Activated T-cell treated with anti-CD3 and anti-CD28 coated beads, Interleukin-2, amount 50 U/mL, for 4 hours (primary cell): Measurements from ENCODE around the gene BTBD9. TPM values are rescaled to one million over a fixed set of nuclear protein-coding genes. Genes with fewer than 3 reads are reported as not detected.
A peak's percentile ranks its signal among the peaks of the same experiment; 100 is the strongest.

Source experiments
- ATAC-seq, 2 donors: fragments of 200-7000 bp; cut with Tn5 transposase; one replicate each; pipeline ENCODE4 v1.10.0; 2021
- DNase-seq: peaks from one replicate; pipeline ENCODE4 v3.0.0-alpha.2; 2020
- H3K27me3 Mint-ChIP-seq: one replicate; pipeline ENCODE4 v1.8.0; 2021; ENCODE audit warnings: low read depth, mixed read lengths
- H3K36me3 Mint-ChIP-seq: one replicate; pipeline ENCODE4 v1.8.0; 2022; ENCODE audit warnings: mixed read lengths; ENCODE audit not compliant: insufficient read depth
- H3K4me1 Mint-ChIP-seq: one replicate; pipeline ENCODE4 v1.8.0; 2021; ENCODE audit warnings: low read depth, mixed read lengths
- H3K4me3 Mint-ChIP-seq: one replicate; pipeline ENCODE4 v1.8.0; 2021; ENCODE audit warnings: mild to moderate bottlenecking, moderate library complexity, mixed read lengths
- H3K9me3 Mint-ChIP-seq: one replicate; pipeline ENCODE4 v1.8.0; 2021; ENCODE audit warnings: mixed read lengths
- total RNA-seq, 3 donors: library from RNA; stranded (reverse); gene quantifications; one replicate each; pipeline ENCODE4 v1.2.1, GENCODE V29; 2021

BTBD9 gene
- total RNA-seq, 3 donors from 2014 or later, result 13.1 to 22.9 (median 15.5) TPM

DNA sequence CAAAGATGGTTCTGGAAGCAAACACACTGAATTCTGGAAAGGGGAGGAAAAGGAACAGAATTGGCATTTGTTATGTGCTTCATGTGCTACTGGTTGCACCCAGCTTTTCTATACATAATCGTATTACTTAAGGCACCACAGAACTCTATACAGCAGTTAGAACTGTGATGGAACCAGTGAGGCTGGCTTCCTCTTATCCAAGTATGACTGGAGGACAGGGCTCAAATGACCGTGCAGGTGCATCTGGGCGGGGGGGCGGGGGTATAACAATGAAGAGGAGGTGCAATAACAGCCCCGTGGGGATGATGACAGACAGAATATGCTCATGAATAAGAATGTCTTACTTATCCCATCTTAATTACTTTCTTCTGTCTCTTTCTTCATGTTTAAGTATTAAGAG is 144.2 kb downstream of the BTBD9 start:
- Mint-ChIP-seq H3K36me3 (peaks cover 5% of the 10 kb centered on the region), H3K9me3 (no peaks in the 10 kb centered on the region), H3K4me1 (peaks cover 11% of the 10 kb centered on the region), H3K27me3 (no peaks in the 10 kb centered on the region), H3K4me3 (no peak overlapping the region)
- DNase-seq, result no peak
- peak; percentile 58 to 71 for ATAC-seq

DNA sequence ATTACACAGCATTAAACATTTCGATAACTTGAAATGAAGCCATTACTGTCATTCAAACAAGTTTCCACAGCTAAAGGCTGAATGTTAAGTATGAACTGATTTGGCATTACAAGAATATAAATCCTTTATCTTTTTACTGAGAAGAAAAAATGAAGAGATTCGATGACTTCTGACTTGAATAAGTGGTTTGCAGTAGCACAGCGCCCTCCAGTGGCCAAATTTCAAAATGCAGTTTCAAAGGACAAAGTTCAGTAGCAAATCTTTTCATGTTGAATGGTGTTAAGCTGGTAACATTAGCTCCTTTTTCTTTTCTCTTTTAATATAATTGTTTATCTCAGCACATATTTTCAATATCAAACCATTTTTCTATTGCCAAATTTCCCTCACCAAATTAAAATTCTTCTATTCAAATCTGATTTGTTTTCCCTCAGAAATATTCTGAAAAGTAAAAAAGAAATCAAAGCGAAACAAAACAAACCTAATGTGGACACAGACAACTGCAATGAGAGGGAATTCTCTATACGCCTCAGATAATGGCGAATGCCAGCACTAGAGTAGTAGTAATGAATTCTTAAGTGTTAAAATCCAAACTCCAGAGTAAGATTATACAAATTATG is 145.7 kb downstream of the BTBD9 start:
- no peak for ATAC-seq
- Mint-ChIP-seq H3K9me3 (no peaks in the 10 kb centered on the region), H3K4me1 (peaks cover 11% of the 10 kb centered on the region), H3K36me3 (peaks cover 9% of the 10 kb centered on the region), H3K27me3 (no peaks in the 10 kb centered on the region), H3K4me3 (no peak overlapping the region)
- DNase-seq, result peak; percentile 78

DNA sequence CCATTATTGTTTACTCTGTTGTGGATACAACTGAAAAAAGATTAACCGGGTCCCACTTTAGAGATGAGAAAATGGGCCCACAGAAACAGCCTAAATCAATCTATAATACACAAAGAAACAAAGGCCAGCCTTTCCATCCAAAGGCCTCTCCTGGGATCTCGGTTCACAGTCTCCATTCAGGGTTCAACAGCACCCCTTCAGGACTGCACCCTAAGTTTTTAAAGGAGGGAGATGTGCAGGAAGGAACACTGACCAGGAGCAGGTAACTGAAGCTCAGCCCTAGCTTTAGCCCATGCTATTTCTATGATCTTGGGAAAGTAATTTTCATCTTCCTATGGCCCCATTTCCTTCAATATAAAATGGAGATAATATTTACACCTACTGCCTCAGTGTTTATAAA is 147.7 kb downstream of the BTBD9 start:
- ATAC-seq (no peak), DNase-seq (no peak)
- H3K9me3 Mint-ChIP-seq, result no peaks in the 10 kb centered on the region
- H3K36me3 Mint-ChIP-seq, result peaks cover 9% of the 10 kb centered on the region
- no peaks in the 10 kb centered on the region for H3K27me3 Mint-ChIP-seq
- peaks cover 11% of the 10 kb centered on the region for H3K4me1 Mint-ChIP-seq
- no peak overlapping the region for H3K4me3 Mint-ChIP-seq

DNA sequence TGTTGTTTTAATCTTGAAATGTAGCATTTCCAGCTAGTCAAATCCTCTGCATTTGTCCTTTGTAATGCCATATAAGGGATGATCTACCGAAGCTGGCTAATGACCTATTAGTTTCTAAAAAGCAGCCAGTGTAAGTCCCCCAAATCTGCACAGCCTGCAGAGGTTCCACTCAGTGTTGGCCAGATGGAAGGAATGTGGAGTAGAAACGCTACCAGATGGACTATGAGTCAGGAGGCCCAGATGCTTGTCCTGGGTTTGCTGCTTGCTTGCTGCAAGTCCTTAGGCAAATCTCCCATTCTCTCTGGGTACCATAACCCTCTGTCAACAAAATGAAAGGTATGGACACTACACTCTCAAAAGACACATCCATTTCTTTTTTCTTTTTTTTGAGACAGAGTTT is 149.8 kb downstream of the BTBD9 start:
- ATAC-seq (no peak), DNase-seq (no peak)
- H3K27me3 Mint-ChIP-seq, result no peaks in the 10 kb centered on the region
- H3K9me3 Mint-ChIP-seq, result no peaks in the 10 kb centered on the region
- peaks cover 3% of the 10 kb centered on the region for H3K4me1 Mint-ChIP-seq
- H3K4me3 Mint-ChIP-seq, result no peak overlapping the region
- peaks cover 15% of the 10 kb centered on the region for H3K36me3 Mint-ChIP-seq

DNA sequence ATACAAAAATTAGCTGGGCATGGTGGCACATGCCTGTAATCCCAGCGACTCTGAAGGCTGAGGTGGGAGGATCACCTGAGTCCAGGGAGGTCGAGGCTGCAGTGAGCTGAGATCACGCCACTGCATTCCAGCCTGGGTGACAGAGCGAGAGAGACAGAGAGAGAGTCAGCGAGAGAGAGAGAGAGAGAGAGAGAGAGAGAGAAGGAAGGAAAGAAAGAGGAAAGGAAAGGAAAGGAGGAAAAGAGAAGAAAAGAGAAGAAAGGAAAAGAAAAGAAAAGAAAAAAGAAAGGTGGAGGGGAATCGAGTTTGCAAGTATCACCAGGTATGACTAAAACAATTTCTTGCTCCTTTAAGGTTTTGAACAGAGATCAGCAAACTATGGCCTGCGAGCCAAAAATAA is 152.3 kb downstream of the BTBD9 start:
- Mint-ChIP-seq H3K9me3 (no peaks in the 10 kb centered on the region), H3K27me3 (no peaks in the 10 kb centered on the region), H3K4me1 (no peaks in the 10 kb centered on the region), H3K4me3 (no peak overlapping the region), H3K36me3 (peaks cover 15% of the 10 kb centered on the region)
- ATAC-seq, result no peak
- DNase-seq, result no peak

DNA sequence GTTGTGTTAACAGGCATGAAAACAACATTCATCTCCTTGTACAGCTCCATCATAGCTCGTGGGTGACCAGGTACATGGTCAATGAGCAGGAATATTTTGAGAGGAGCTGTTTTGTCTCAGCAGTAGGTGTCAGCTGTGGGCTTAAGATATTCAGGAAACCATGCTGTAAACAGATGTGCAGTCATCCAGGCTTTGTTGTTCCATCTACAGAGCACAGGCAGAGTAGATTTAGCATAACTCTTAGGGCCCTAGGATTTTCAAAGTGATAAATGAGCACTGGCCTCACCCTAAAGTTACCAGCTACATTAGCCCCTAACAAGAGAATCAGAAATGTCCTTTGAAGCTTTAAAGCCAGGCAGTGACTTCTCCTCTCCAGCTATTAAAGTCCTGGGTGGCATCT is 154.2 kb downstream of the BTBD9 start:
- Mint-ChIP-seq H3K27me3 (no peaks in the 10 kb centered on the region), H3K4me3 (no peak overlapping the region), H3K9me3 (no peaks in the 10 kb centered on the region), H3K36me3 (peaks cover 10% of the 10 kb centered on the region), H3K4me1 (no peaks in the 10 kb centered on the region)
- DNase-seq (no peak), ATAC-seq (no peak)

DNA sequence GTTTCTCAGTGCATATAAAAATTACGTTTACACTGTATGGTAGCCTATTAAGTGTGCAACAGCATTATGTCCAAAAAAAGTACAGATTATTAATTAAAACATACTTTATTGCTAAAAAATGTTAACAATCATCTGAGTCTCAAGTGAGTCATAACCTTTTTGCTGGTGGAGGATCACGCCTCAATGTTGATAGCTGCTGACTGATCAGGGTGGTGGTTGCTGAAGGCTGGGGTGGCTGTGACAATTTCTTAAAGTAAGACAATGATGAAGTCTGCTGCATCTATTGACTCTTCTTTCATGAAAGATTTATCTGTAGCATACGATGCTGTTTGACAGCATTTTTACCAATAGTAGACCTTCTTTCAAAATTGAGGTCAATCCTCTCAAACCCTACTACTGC is 155.1 kb downstream of the BTBD9 start:
- Mint-ChIP-seq H3K4me3 (no peak overlapping the region), H3K9me3 (no peaks in the 10 kb centered on the region), H3K27me3 (no peaks in the 10 kb centered on the region), H3K4me1 (no peaks in the 10 kb centered on the region), H3K36me3 (peaks cover 8% of the 10 kb centered on the region)
- DNase-seq (no peak), ATAC-seq (no peak)

DNA sequence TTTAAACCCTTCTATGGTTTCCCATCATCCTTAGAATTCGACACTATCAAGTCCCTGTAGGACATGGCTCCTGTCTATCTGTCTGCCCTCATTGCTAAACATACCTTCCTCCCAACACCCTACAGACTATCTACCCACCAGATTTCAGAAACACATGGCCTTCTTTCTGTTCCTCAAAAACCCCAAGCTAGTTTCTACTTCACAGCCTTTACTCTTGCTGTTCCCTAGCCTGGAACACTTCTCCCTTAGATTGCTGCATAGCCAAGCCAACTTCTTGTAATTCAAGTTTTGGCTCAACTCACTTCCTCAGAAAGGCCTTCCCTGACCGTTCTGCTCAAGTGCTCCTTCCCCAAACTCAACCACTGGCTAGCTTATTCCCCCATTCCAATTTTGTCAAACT is 156.2 kb downstream of the BTBD9 start:
- DNase-seq (no peak), ATAC-seq (no peak)
- H3K9me3 Mint-ChIP-seq, result no peaks in the 10 kb centered on the region
- no peaks in the 10 kb centered on the region for H3K4me1 Mint-ChIP-seq
- no peaks in the 10 kb centered on the region for H3K27me3 Mint-ChIP-seq
- no peak overlapping the region for H3K4me3 Mint-ChIP-seq
- H3K36me3 Mint-ChIP-seq, result peaks cover 6% of the 10 kb centered on the region

DNA sequence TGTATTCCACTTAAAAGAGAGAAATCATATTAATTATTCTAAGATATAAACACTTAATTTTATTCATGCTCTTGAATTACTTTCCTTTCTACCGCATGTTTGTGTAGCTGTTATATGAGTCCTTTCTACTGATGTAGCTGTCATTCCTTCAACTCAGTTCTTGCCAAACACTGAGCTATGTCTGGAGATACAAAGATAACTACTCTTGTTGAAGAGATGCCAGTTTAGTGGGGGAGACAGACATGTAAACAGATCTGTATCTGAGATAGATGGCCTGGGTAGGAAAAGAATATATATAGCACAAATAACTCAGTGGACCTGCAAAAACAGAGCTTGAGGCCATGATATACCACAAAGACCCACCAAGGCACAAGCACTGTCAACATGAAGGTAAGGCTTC is 157.3 kb downstream of the BTBD9 start:
- Mint-ChIP-seq H3K4me3 (no peak overlapping the region), H3K9me3 (no peaks in the 10 kb centered on the region), H3K4me1 (no peaks in the 10 kb centered on the region), H3K36me3 (peaks cover 6% of the 10 kb centered on the region), H3K27me3 (no peaks in the 10 kb centered on the region)
- DNase-seq (no peak), ATAC-seq (no peak)

DNA sequence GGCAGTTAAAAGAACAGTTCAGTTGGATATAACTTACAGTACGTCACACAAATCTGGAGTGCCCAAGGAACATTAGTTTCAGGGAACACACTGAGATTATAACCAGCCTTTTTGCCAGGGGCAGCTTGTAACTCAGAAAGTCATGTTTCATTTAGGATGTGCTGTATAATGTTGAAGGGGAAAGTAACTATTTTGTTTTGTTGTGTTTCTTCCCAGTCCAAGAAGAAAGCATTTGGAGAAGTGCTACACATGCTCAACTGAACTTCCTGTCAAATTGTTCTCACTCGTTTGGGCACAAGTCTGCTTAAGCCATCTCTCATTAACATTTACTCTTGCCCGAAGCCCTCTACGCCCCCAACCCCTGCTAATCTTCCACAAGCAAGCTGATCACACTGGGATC is 157.9 kb downstream of the BTBD9 start:
- Mint-ChIP-seq H3K27me3 (no peaks in the 10 kb centered on the region), H3K4me1 (no peaks in the 10 kb centered on the region), H3K36me3 (peaks cover 6% of the 10 kb centered on the region), H3K9me3 (no peaks in the 10 kb centered on the region), H3K4me3 (no peak overlapping the region)
- ATAC-seq (no peak), DNase-seq (no peak)

DNA sequence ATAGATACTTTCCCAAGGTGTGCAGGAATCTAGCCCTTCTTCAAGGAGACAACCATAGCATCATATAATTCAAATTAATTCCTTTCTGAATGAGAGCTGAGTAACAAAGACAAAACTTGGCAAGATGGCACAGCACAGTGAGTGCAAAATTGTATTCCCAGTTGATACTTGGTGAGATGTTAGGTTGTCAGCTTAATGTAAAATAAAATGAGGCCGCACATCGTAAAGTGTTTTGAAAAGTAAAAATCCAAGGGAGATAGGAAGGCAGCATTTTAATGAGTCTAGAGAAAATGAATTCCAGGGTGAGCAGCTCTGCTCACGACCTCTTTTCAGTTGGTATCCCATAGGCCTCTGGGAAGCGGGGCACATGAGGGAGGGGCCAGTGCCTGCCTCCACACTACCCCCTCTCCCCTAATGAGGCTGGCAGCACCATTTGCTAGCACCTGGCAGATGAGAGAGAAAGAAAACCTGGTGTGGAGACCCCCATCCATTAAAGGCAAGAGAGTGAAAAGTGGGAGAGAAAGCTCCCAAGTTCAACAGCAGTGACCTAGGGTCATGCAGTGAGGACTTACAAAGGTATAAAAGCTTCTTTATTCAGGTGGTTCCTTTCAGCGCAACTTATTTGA is 158.4 kb downstream of the BTBD9 start:
- H3K36me3 Mint-ChIP-seq, result peaks cover 6% of the 10 kb centered on the region
- no peak overlapping the region for H3K4me3 Mint-ChIP-seq
- ATAC-seq, result no peak
- no peak for DNase-seq
- H3K9me3 Mint-ChIP-seq, result no peaks in the 10 kb centered on the region
- H3K4me1 Mint-ChIP-seq, result no peaks in the 10 kb centered on the region
- no peaks in the 10 kb centered on the region for H3K27me3 Mint-ChIP-seq

DNA sequence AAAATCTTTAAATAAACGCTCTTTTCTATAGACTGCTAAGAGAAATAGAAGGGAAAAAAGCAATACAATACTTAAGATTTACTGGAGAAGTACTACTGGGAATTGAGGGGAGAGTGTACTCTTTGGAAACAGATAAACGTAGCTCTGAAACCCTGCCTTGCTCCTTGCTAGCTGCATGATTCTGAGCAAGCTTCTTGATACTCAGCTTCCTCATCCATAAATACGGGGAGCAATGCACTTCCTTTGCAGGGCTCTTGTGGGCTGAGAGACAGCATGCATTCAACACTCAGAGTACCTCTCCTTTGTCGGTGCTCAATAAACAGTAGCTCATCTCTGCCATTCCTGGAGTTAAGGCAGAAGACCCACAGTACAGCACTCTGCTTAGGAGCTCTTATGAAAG is 159.7 kb downstream of the BTBD9 start:
- Mint-ChIP-seq H3K4me1 (no peaks in the 10 kb centered on the region), H3K4me3 (no peak overlapping the region), H3K36me3 (no peaks in the 10 kb centered on the region), H3K27me3 (no peaks in the 10 kb centered on the region), H3K9me3 (no peaks in the 10 kb centered on the region)
- DNase-seq (no peak), ATAC-seq (no peak)

DNA sequence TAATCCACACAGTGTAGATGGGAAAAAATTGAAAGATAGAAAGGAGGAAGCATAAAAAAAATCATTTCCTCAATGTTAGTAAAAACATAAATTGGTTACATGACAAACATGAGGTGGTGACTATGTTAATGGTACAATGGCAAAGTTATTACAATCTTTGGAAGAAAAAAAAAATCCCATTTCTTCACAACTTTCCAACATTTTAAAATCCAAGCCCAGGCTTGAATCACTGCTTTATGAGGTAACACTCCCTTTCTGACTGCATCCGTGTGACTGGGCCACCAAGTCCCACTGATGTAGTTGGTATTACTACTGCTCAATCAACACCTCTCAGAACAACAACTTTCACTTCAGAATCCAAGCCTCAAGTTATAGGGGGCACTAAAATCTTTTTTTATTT is 160.4 kb downstream of the BTBD9 start:
- Mint-ChIP-seq H3K36me3 (no peaks in the 10 kb centered on the region), H3K9me3 (no peaks in the 10 kb centered on the region), H3K4me1 (no peaks in the 10 kb centered on the region), H3K27me3 (no peaks in the 10 kb centered on the region), H3K4me3 (no peak overlapping the region)
- ATAC-seq, result no peak
- no peak for DNase-seq

DNA sequence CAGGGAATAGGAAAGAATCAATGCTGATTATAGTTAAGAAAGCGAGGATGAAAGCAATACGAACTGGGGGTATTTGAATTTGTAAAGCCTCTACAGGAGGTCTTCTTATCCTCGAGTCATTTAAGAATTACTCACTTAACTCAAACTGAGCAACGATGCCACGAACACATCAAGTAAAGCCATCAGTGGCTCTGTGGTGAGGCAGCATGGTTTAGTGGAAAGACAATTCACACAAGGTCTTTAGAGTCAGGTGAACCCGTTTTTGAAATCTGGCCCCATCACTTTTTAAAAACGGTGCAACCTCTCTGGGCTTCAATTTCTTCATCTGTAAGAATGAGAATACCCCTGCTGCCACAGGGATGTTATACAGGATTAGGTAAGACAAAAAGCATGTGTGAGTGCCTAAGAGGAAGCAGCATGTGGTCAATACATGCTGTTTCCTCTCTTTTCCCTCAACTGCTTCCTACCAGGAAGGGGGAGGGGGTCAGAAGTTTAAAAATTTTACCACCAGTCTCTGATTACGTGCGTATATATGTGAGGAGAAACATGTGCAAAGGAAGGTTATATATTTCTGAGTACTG is 162.0 kb downstream of the BTBD9 start:
- Mint-ChIP-seq H3K9me3 (peaks cover 4% of the 10 kb centered on the region), H3K4me1 (no peaks in the 10 kb centered on the region), H3K27me3 (no peaks in the 10 kb centered on the region), H3K36me3 (peaks cover 5% of the 10 kb centered on the region), H3K4me3 (no peak overlapping the region)
- DNase-seq (no peak), ATAC-seq (no peak)

DNA sequence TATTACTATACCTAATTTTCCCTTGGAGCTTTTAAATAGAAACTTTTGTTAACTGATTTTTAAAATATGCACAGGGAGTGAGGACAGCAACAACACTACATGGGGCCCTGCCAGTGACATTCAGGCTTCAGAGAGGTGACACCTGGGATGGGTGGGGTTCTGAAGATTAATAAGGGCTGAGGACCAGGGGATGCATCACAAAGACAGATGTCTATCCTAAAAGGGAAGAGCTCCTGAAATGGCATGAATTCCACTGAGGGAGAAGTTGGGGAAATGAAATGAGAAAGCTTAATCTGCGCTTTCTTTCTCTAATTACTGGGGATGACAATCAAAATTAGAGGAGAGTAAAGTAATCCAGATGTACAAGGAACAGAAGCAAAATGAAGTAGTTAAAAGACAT is 162.8 kb downstream of the BTBD9 start:
- DNase-seq (no peak), ATAC-seq (no peak)
- H3K4me3 Mint-ChIP-seq, result no peak overlapping the region
- H3K36me3 Mint-ChIP-seq, result peaks cover 5% of the 10 kb centered on the region
- H3K27me3 Mint-ChIP-seq, result no peaks in the 10 kb centered on the region
- no peaks in the 10 kb centered on the region for H3K4me1 Mint-ChIP-seq
- peaks cover 4% of the 10 kb centered on the region for H3K9me3 Mint-ChIP-seq
